ENCODE data around the gene MRGPRF.

Gene MRGPRF

GRCh38 chr11:68989936-68990606 is 23.0 kb downstream of the MRGPRF start:
- no peaks in the 10 kb centered on the region for H3K27me3 ChIP-seq
- H3K4me3 ChIP-seq (ENCODE audit: low read depth, low read length): no peak overlapping the region
- H3K4me1 ChIP-seq: no peaks in the 10 kb centered on the region
- TF ChIP-seq, protein P1, sequence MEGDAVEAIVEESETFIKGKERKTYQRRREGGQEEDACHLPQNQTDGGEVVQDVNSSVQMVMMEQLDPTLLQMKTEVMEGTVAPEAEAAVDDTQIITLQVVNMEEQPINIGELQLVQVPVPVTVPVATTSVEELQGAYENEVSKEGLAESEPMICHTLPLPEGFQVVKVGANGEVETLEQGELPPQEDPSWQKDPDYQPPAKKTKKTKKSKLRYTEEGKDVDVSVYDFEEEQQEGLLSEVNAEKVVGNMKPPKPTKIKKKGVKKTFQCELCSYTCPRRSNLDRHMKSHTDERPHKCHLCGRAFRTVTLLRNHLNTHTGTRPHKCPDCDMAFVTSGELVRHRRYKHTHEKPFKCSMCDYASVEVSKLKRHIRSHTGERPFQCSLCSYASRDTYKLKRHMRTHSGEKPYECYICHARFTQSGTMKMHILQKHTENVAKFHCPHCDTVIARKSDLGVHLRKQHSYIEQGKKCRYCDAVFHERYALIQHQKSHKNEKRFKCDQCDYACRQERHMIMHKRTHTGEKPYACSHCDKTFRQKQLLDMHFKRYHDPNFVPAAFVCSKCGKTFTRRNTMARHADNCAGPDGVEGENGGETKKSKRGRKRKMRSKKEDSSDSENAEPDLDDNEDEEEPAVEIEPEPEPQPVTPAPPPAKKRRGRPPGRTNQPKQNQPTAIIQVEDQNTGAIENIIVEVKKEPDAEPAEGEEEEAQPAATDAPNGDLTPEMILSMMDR (IDR thresholded peaks at IDR 0.05; ENCODE audit: low read depth, low read length): no peak
- no peak for DNase-seq
- H3K36me3 ChIP-seq: no peaks in the 10 kb centered on the region
- no peaks in the 10 kb centered on the region for H3K9me3 ChIP-seq

- Histone ChIP-seq H3K27me3 (no peaks in the 10 kb centered on the region), H3K4me3 (ENCODE audit: low read depth, low read length) (no peak overlapping the region), H3K36me3 (no peaks in the 10 kb centered on the region), H3K9me3 (no peaks in the 10 kb centered on the region), H3K4me1 (no peaks in the 10 kb centered on the region)
- DNase-seq: no peak
- TF ChIP-seq, protein P1 (IDR thresholded peaks at IDR 0.05; ENCODE audit: low read depth, low read length): no peak
Measured at GRCh38 chr11:68988491-68988890, 24.6 kb downstream of the MRGPRF start.

- H3K4me3 ChIP-seq (ENCODE audit: low read depth, low read length): no peak overlapping the region
- H3K36me3 ChIP-seq: no peaks in the 10 kb centered on the region
- no peaks in the 10 kb centered on the region for H3K4me1 ChIP-seq
- TF ChIP-seq, protein P1 (IDR thresholded peaks at IDR 0.05; ENCODE audit: low read depth, low read length): no peak
- no peak for DNase-seq
- H3K27me3 ChIP-seq: no peaks in the 10 kb centered on the region
- H3K9me3 ChIP-seq: no peaks in the 10 kb centered on the region
Measured at GRCh38 chr11:68987211-68987610, 25.8 kb downstream of the MRGPRF start.

GRCh38 chr11:68983801-68984200 is 29.2 kb downstream of the MRGPRF start:
- Histone ChIP-seq H3K4me1 (peaks cover 5% of the 10 kb centered on the region; the same call in 1 of the 2 replicates), H3K27me3 (no peaks in the 10 kb centered on the region), H3K4me3 (ENCODE audit: low read depth, low read length) (no peak overlapping the region), H3K9me3 (no peaks in the 10 kb centered on the region), H3K36me3 (no peaks in the 10 kb centered on the region)
- TF ChIP-seq, protein P1 (IDR thresholded peaks at IDR 0.05; ENCODE audit: low read depth, low read length): no peak
- DNase-seq: no peak

DNA sequence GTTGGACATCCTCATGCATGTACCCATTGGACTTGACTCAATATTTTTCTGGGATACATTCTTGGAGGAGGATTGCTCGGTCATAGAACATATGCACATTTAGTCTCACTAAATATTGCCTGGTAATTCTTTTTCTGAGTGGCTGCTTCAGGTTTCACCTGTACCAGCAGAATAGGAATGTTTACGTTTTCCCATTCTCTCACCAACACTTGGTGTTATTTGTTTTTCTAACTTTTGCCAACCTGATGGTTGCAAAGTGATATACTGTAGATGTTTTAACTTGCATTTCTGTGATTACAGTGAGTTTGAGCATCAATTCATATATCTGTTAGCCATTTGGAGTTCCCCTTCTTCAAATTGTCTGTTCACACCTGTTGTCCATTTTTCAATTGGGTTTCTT is 30.9 kb downstream of the MRGPRF start:
- TF ChIP-seq, protein P1 (IDR thresholded peaks at IDR 0.05; ENCODE audit: low read depth, low read length): no peak
- Histone ChIP-seq H3K4me3 (ENCODE audit: low read depth, low read length) (no peak overlapping the region), H3K36me3 (no peaks in the 10 kb centered on the region), H3K9me3 (no peaks in the 10 kb centered on the region), H3K27me3 (no peaks in the 10 kb centered on the region), H3K4me1 (peaks cover 5% of the 10 kb centered on the region; the same call in 1 of the 2 replicates)
- no peak for DNase-seq

DNA sequence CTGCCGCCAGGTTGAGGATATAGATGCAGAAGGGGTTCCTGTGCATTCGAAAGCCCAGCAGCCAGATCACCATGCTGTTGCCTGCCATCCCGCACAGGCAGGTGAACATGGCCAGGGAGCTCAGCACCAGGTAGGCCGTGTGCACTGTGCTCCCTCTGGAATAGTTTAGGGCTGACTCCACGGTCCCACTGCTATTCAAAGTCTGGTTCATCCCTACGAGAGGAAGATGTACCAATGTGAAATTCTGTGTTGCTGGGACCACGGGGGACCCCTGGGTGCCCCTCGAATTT is 32.3 kb downstream of the MRGPRF start, which contains the start of gene MRGPRD:
Gene MRGPRD, minus strand, starts transcription at position 211 of the 290 bp plus-strand sequence. Its CDS starts 0 bp downstream, at position 211.
- TF ChIP-seq, protein P1 (IDR thresholded peaks at IDR 0.05; ENCODE audit: low read depth, low read length): no peak
- H3K4me3 ChIP-seq (ENCODE audit: low read depth, low read length): no peak within 1 kb of the TSS
- H3K36me3 ChIP-seq: no peaks in the 10 kb centered on the region
- H3K4me1 ChIP-seq: peaks cover 5% of the 10 kb centered on the region; the same call in 1 of the 2 replicates
- H3K9me3 ChIP-seq: no peaks in the 10 kb centered on the region
- DNase-seq: no peak
- H3K27me3 ChIP-seq: no peaks in the 10 kb centered on the region
